ENCODE measurements around the gene DNAJC16.

GRCh38 chr1:15557594-15557993, 30.9 kb downstream of the DNAJC16 start:
- TF ChIP-seq POLR2AphosphoS5 (IDR thresholded peaks at IDR 0.05; ENCODE audit: low read depth, low read length) (no peak), TAF1 (IDR thresholded peaks at IDR 0.05; ENCODE audit: borderline replicate concordance, insufficient read depth, low read length) (no peak), REST (IDR thresholded peaks at IDR 0.05; ENCODE audit: insufficient read depth in 1 of 2, low read depth in 2 of 2, low read length in 2 of 2) (no peak), SIN3A (IDR thresholded peaks at IDR 0.05; ENCODE audit: borderline replicate concordance, insufficient read depth, low read length) (no peak)

Data from PFSK-1 (cell line).